K562 (cell line): ENCODE measurements around the gene RPS27. TPM values are rescaled to one million over a fixed set of nuclear protein-coding genes. Genes with fewer than 3 reads are reported as not detected.

Source experiments
- ATF7 ChIP-seq: fragments of 450-650 bp; IDR thresholded peaks from 2 replicates; pipeline ENCODE4 v1.7.1; 2014; ENCODE audit warnings: mild to moderate bottlenecking, moderate library complexity
- BRD9 ChIP-seq: fragments of 450-650 bp; IDR thresholded peaks from 2 replicates; pipeline ENCODE4 v1.6.1; 2018; ENCODE audit warnings: low read depth; ENCODE audit not compliant: partially characterized antibody
- CAMTA2 ChIP-seq: fragments of 250-450 bp; sonication (Bioruptor Pico); conservative IDR thresholded peaks from 2 replicates; pipeline ENCODE4 v1.5.1; 2022
- CREB3L1 ChIP-seq: fragments of 450-650 bp; IDR thresholded peaks from 2 replicates; pipeline ENCODE4 v1.6.1; 2014; ENCODE audit warnings: low read depth, mild to moderate bottlenecking, moderate library complexity, borderline replicate concordance
- DDX20 ChIP-seq: fragments of 450-650 bp; IDR thresholded peaks from 2 replicates; pipeline ENCODE4 v1.6.1; 2016; ENCODE audit warnings: missing genetic modification characterization, low read depth, mild to moderate bottlenecking, missing compliant biosample characterization, moderate library complexity
- E2F3 ChIP-seq: fragments of 250-450 bp; sonication (Bioruptor Pico); IDR thresholded peaks from 2 replicates; pipeline ENCODE4 v1.4.0; 2020; ENCODE audit warnings: mild to moderate bottlenecking
- ELF4 ChIP-seq: fragments of 450-650 bp; formaldehyde crosslinking; IDR thresholded peaks from 2 replicates; pipeline ENCODE4 v1.4.0; 2022; ENCODE audit warnings: missing genetic modification characterization
- FOXP4 ChIP-seq: sonication (generic); formaldehyde crosslinking; IDR thresholded peaks from 2 replicates; pipeline ENCODE4 v1.8.0; 2022; ENCODE audit warnings: mild to moderate bottlenecking, missing genetic modification reagents, borderline replicate concordance
- HDAC3 ChIP-seq: fragments of 450-650 bp; IDR thresholded peaks from 2 replicates; pipeline ENCODE4 v1.6.1; 2018; ENCODE audit warnings: borderline replicate concordance, mild to moderate bottlenecking, moderate library complexity; ENCODE audit not compliant: partially characterized antibody
- MAFF ChIP-seq: IDR thresholded peaks from 2 replicates; pipeline ENCODE4 v1.6.1; 2012; ENCODE audit warnings: low read length, improper control_type of control experiment
- MXI1 ChIP-seq: IDR thresholded peaks from 2 replicates; pipeline ENCODE4 v1.6.1; 2011; ENCODE audit warnings: low read depth, mild to moderate bottlenecking, improper control_type of control experiment, low read length
- MYNN ChIP-seq, 2 experiments: sonication (generic); formaldehyde crosslinking in 1 of 2; IDR thresholded peaks; 2 replicates each; pipeline versions ENCODE4 v1.5.0 to v1.6.1; 2016 to 2020; ENCODE audit warnings: antibody characterized with exemption in 1 of 2, missing genetic modification reagents in 1 of 2
- SREBF1 ChIP-seq: fragments of 150-350 bp; IDR thresholded peaks from 2 replicates; pipeline ENCODE4 v1.6.1; 2014; ENCODE audit warnings: antibody characterized with exemption, low read depth, low read length, borderline replicate concordance
- SREBF2 ChIP-seq: sonication (generic); formaldehyde crosslinking; IDR thresholded peaks from 2 replicates; pipeline ENCODE4 v1.4.0; 2020; ENCODE audit warnings: mild to moderate bottlenecking, missing genetic modification reagents
- TAF7 ChIP-seq: fragments of 450-650 bp; IDR thresholded peaks from 2 replicates; pipeline ENCODE4 v1.6.1; 2016; ENCODE audit warnings: missing genetic modification characterization, missing compliant biosample characterization
- THAP12 ChIP-seq: fragments of 250-450 bp; sonication (Bioruptor Pico); IDR thresholded peaks from 2 replicates; pipeline ENCODE4 v1.9.0; 2021; ENCODE audit warnings: mild to moderate bottlenecking, inconsistent platforms
- ZKSCAN8 ChIP-seq: fragments of 200-800 bp; sonication (Bioruptor generic); IDR thresholded peaks from 2 replicates; pipeline ENCODE4 v1.6.1; 2016; ENCODE audit warnings: missing genetic modification characterization, missing compliant biosample characterization
- ZNF197 ChIP-seq: fragments of 200-800 bp; sonication (Bioruptor generic); IDR thresholded peaks from 2 replicates; pipeline ENCODE4 v1.6.1; 2016; ENCODE audit warnings: low read depth, missing genetic modification characterization, missing compliant biosample characterization
- ZNF280B ChIP-seq: fragments of 250-450 bp; sonication (Bioruptor Pico); IDR thresholded peaks from 2 replicates; pipeline ENCODE4 v1.5.1; 2021; ENCODE audit warnings: mild to moderate bottlenecking
- ZNF316 ChIP-seq: fragments of 450-650 bp; IDR thresholded peaks from 2 replicates; pipeline ENCODE4 v1.6.1; 2016
- ZNF41 ChIP-seq: fragments of 250-450 bp; sonication (Bioruptor Pico); conservative IDR thresholded peaks from 2 replicates; pipeline ENCODE4 v1.4.0; 2020; ENCODE audit warnings: mild to moderate bottlenecking
- ZNF551 ChIP-seq: fragments of 250-450 bp; sonication (Bioruptor Pico); IDR thresholded peaks from 2 replicates; pipeline ENCODE4 v1.5.0; 2021; ENCODE audit warnings: mild to moderate bottlenecking, moderate library complexity
- polyA plus RNA-seq, 8 experiments: library from polyadenylated mRNA; depleted of rRNA in 4 of 8; stranded (reverse) in 5 of 8; unstranded in 3 of 8; fragments of >200 nt; fragmentation: Nextera tagmentation in 2 of 8; fragmentation: Illumina TruSeq in 1 of 8; extraction: Ambion mirVana in 2 of 8; extraction: Trizol in 1 of 8; gene quantifications; 2 replicates each; pipeline versions ENCODE4 v1.2.1 to v1.2.3, GENCODE V29; 2011 to 2014; ENCODE audit warnings: inconsistent platforms in 1 of 8, missing spikeins in 1 of 8
- total RNA-seq, 7 experiments: library from RNA; depleted of rRNA in 6 of 7; stranded (reverse); fragments of >200 nt in 6 of 7; fragmentation: Illumina TruSeq in 2 of 7; extraction: Trizol in 2 of 7; gene quantifications; 2 replicates each; pipeline versions ENCODE4 v1.2.1 to v1.2.3, GENCODE V29; 2011 to 2021; ENCODE audit warnings: low replicate concordance in 1 of 7

Gene RPS27
- total and polyA plus RNA-seq, 9 of the 15 experiments (the other 6 are each of a cell fraction or from before 2014, with no cell fraction given): 2,091 to 9,377 (median 6,706) TPM

GRCh38 chr1:153990468-153991150 is at the start of gene RPS27 (continued):
- TF ChIP-seq ATF7 (peak; percentile 96), SREBF1 (peak; percentile 60; the same call in 1 of the 2 replicates), DDX20 (peak; percentile 50; the same call in 1 of the 2 replicates), SREBF2 (no peak), MAFF (0 out of 2 replicates have a peak, but pooled peaks have one; percentile 14), ZKSCAN8 (CRISPR knock-in tag) (no peak), TAF7 (peak; percentile 99), THAP12 (peak; percentile 65; the same call in 1 of the 2 replicates), CREB3L1 (peak; percentile 82; the same call in 1 of the 2 replicates), ELF4 (peak; percentile 91), E2F3 (CRISPR knock-in tag) (no peak), ZNF316 (no peak), MYNN (IDR thresholded peaks at IDR 0.05) (no peak), MYNN (CRISPR knock-in tag; IDR thresholded peaks at IDR 0.05) (no peak), BRD9 (peak; percentile 51), FOXP4 (CRISPR knock-in tag) (no peak; the same call in 1 of the 2 replicates), ZNF41 (CRISPR knock-in tag) (no peak), ZNF197 (CRISPR knock-in tag) (peak; percentile 84), MXI1 (no peak), ZNF280B (CRISPR knock-in tag) (no peak), HDAC3 (peak; percentile 71), CAMTA2 (CRISPR knock-in tag) (no peak), ZNF551 (CRISPR knock-in tag) (no peak)
